ENCODE data around the gene PI3. TPM values are rescaled to one million over a fixed set of nuclear protein-coding genes. Genes with fewer than 3 reads are reported as not detected.

Gene PI3
- total and polyA plus RNA-seq, 2 of the 8 experiments (the other 6 are each of a cell fraction or from before 2014, with no cell fraction given): not detected

- TF ChIP-seq CHD7 (IDR thresholded peaks at IDR 0.05; ENCODE audit: insufficient replicate concordance, low read length) (no peak), KDM5A (IDR thresholded peaks at IDR 0.05; ENCODE audit: low read length) (no peak), JUND (IDR thresholded peaks at IDR 0.05; ENCODE audit: low read length) (no peak), MAX (IDR thresholded peaks at IDR 0.05) (no peak), CHD1 (IDR thresholded peaks at IDR 0.05; ENCODE audit: low read depth, low read length) (no peak), TAF1 (IDR thresholded peaks at IDR 0.05; ENCODE audit: low read depth, low read length) (no peak), SIX5 (IDR thresholded peaks at IDR 0.05; ENCODE audit: low read depth, low read length) (no peak)
- TF ChIP-seq, protein P1, sequence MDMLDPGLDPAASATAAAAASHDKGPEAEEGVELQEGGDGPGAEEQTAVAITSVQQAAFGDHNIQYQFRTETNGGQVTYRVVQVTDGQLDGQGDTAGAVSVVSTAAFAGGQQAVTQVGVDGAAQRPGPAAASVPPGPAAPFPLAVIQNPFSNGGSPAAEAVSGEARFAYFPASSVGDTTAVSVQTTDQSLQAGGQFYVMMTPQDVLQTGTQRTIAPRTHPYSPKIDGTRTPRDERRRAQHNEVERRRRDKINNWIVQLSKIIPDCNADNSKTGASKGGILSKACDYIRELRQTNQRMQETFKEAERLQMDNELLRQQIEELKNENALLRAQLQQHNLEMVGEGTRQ (IDR thresholded peaks at IDR 0.05; ENCODE audit: low read length): no peak
These were observed at the start of gene PI3 (continued) for GRCh38 chr20:45174434-45175364.
